ENCODE measurements around the gene SLC22A2.

SLC22A2 gene

GRCh38 chr6:160284575-160284974, 26.0 kb upstream of the SLC22A2 start:
- CTCF ChIA-PET, result no interaction called here
- Histone ChIP-seq H3K27ac (ENCODE audit: extremely low read depth, low read depth, low read length) (no peak overlapping the region), H3K36me3 (ENCODE audit: control insufficient read depth in 2 of 2, insufficient read depth in 1 of 2, low read length in 2 of 2) (no peaks in the 10 kb centered on the region), H3K9me3 (ENCODE audit: control insufficient read depth, insufficient read depth, low read depth, low read length) (no peaks in the 10 kb centered on the region), H3K4me1 (ENCODE audit: control insufficient read depth, insufficient read depth, low read length) (no peaks in the 10 kb centered on the region), H3K4me3 (ENCODE audit: low read depth, low read length) (no peak overlapping the region)
- POLR2A ChIA-PET, result no interaction called here
- TF ChIP-seq, protein P1, sequence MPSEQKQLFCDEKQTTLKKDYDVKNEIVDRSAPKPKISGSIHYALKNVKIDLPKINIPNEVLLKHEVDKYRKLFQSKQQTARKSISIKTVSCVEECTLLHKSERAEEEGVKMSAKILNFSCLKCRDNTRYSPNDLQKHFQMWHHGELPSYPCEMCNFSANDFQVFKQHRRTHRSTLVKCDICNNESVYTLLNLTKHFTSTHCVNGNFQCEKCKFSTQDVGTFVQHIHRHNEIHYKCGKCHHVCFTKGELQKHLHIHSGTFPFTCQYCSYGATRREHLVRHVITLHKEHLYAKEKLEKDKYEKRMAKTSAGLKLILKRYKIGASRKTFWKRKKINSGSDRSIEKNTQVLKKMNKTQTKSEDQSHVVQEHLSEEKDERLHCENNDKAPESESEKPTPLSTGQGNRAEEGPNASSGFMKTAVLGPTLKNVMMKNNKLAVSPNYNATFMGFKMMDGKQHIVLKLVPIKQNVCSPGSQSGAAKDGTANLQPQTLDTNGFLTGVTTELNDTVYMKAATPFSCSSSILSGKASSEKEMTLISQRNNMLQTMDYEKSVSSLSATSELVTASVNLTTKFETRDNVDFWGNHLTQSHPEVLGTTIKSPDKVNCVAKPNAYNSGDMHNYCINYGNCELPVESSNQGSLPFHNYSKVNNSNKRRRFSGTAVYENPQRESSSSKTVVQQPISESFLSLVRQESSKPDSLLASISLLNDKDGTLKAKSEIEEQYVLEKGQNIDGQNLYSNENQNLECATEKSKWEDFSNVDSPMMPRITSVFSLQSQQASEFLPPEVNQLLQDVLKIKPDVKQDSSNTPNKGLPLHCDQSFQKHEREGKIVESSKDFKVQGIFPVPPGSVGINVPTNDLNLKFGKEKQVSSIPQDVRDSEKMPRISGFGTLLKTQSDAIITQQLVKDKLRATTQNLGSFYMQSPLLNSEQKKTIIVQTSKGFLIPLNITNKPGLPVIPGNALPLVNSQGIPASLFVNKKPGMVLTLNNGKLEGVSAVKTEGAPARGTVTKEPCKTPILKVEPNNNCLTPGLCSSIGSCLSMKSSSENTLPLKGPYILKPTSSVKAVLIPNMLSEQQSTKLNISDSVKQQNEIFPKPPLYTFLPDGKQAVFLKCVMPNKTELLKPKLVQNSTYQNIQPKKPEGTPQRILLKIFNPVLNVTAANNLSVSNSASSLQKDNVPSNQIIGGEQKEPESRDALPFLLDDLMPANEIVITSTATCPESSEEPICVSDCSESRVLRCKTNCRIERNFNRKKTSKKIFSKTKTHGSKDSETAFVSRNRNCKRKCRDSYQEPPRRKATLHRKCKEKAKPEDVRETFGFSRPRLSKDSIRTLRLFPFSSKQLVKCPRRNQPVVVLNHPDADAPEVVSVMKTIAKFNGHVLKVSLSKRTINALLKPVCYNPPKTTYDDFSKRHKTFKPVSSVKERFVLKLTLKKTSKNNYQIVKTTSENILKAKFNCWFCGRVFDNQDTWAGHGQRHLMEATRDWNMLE (tag by site-specific recombination; conservative IDR thresholded peaks at IDR 0.05; ENCODE audit: low read depth), result no peak
- no peak for TF ChIP-seq ZNF843 (tag by site-specific recombination; IDR thresholded peaks at IDR 0.05)
- no peak for TF ChIP-seq ZSCAN30 (tag by site-specific recombination; IDR thresholded peaks at IDR 0.05)
- no peak for TF ChIP-seq ZNF645 (tag by site-specific recombination; IDR thresholded peaks at IDR 0.05)
- TF ChIP-seq ZNF121 (tag by site-specific recombination; IDR thresholded peaks at IDR 0.05), result no peak
- TF ChIP-seq ZEB2 (tag by site-specific recombination; IDR thresholded peaks at IDR 0.05), result no peak
- no peak for TF ChIP-seq ZNF530 (tag by site-specific recombination; IDR thresholded peaks at IDR 0.05; ENCODE audit: low read depth)
- no peak for TF ChIP-seq BCL6B (tag by site-specific recombination; IDR thresholded peaks at IDR 0.05)
- TF ChIP-seq ZNF274 (IDR thresholded peaks at IDR 0.05; ENCODE audit: low read length), result no peak
- no peak for TF ChIP-seq ZNF274 (tag by site-specific recombination; IDR thresholded peaks at IDR 0.05; ENCODE audit: borderline replicate concordance)
- no peak for TF ChIP-seq ZNF768 (tag by site-specific recombination; IDR thresholded peaks at IDR 0.05)
- TF ChIP-seq ZBTB21 (tag by site-specific recombination; IDR thresholded peaks at IDR 0.05), result no peak
- TF ChIP-seq GLI4 (tag by site-specific recombination; IDR thresholded peaks at IDR 0.05), result no peak
- no peak for TF ChIP-seq KLF16 (tag by site-specific recombination; IDR thresholded peaks at IDR 0.05)

GRCh38 chr6:160282444-160282843, 23.8 kb upstream of the SLC22A2 start:
- POLR2A ChIA-PET, result no interaction called here

More at GRCh38 chr6:160282444-160282843, 23.8 kb upstream of the SLC22A2 start:
- TF ChIP-seq, protein P2, sequence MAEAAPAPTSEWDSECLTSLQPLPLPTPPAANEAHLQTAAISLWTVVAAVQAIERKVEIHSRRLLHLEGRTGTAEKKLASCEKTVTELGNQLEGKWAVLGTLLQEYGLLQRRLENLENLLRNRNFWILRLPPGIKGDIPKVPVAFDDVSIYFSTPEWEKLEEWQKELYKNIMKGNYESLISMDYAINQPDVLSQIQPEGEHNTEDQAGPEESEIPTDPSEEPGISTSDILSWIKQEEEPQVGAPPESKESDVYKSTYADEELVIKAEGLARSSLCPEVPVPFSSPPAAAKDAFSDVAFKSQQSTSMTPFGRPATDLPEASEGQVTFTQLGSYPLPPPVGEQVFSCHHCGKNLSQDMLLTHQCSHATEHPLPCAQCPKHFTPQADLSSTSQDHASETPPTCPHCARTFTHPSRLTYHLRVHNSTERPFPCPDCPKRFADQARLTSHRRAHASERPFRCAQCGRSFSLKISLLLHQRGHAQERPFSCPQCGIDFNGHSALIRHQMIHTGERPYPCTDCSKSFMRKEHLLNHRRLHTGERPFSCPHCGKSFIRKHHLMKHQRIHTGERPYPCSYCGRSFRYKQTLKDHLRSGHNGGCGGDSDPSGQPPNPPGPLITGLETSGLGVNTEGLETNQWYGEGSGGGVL (tag by site-specific recombination; IDR thresholded peaks at IDR 0.05), result no peak
- TF ChIP-seq ZNF248 (tag by site-specific recombination; IDR thresholded peaks at IDR 0.05) (no peak), ZNF501 (tag by site-specific recombination; IDR thresholded peaks at IDR 0.05) (no peak)
- CTCF ChIA-PET, result no interaction called here
- Histone ChIP-seq H3K4me3 (ENCODE audit: low read depth, low read length) (no peak overlapping the region), H3K9me3 (ENCODE audit: control insufficient read depth, insufficient read depth, low read depth, low read length) (no peaks in the 10 kb centered on the region), H3K36me3 (ENCODE audit: control insufficient read depth in 2 of 2, insufficient read depth in 1 of 2, low read length in 2 of 2) (no peaks in the 10 kb centered on the region), H3K4me1 (ENCODE audit: control insufficient read depth, insufficient read depth, low read length) (no peaks in the 10 kb centered on the region), H3K27ac (ENCODE audit: extremely low read depth, low read depth, low read length) (no peak overlapping the region)
